Retinal pigment epithelial cell (primary cell): Measurements from ENCODE around the gene TAPBP.
"Not testable (repeated sequence)": the region's sequence is repeated elsewhere in the genome, so short reads cannot be mapped to it uniquely, and the experiment has no call there.

Experiments used
- DNase-seq: peaks from one replicate; pipeline ENCODE4 v3.0.0-alpha.2; 2010; ENCODE audit warnings: low read depth
- H3K4me3 ChIP-seq: 2 replicates; pipeline ENCODE4 v1.5.1; 2011; ENCODE audit warnings: mild to moderate bottlenecking, low read length, control low read depth, moderate library complexity
- CTCF ChIP-seq: conservative IDR thresholded peaks from 2 replicates; pipeline ENCODE4 v1.5.1; 2011; ENCODE audit warnings: low read depth, low read length, control low read depth, inconsistent platforms

The TAPBP gene

GRCh38 chr6:33313709-33314514 is at the start of gene TAPBP:
Gene TAPBP (minus strand): TSS chr6:33314078. CDS start chr6:33314041, 37 bp downstream.
- no peak for TF ChIP-seq CTCF
- no peak for DNase-seq

GRCh38 chr6:33363486-33363885 is 49.6 kb upstream of the TAPBP start:
- not testable (repeated sequence) for H3K4me3 ChIP-seq, DNase-seq

More at GRCh38 chr6:33313709-33314514, at the start of gene TAPBP:
- peak within 1 kb of the TSS; percentile 91 for H3K4me3 ChIP-seq

- no peak for DNase-seq
- H3K4me3 ChIP-seq: no peak overlapping the region
- TF ChIP-seq CTCF: no peak
Observed at GRCh38 chr6:33359331-33359730, 45.5 kb upstream of the TAPBP start.

GRCh38 chr6:33357160-33357871 is 43.4 kb upstream of the TAPBP start:
- not testable (repeated sequence) for H3K4me3 ChIP-seq, DNase-seq

GRCh38 chr6:33356295-33356694 is 42.4 kb upstream of the TAPBP start:
- DNase-seq: no peak
- TF ChIP-seq CTCF: no peak
- H3K4me3 ChIP-seq: no peak overlapping the region

- H3K4me3 ChIP-seq, DNase-seq: not testable (repeated sequence)
Observed at GRCh38 chr6:33355860-33356259, 42.0 kb upstream of the TAPBP start.

GRCh38 chr6:33347816-33348215 is 33.9 kb upstream of the TAPBP start:
- DNase-seq: no peak
- no peak for TF ChIP-seq CTCF
- no peak overlapping the region for H3K4me3 ChIP-seq

GRCh38 chr6:33346972-33347371 is 33.1 kb upstream of the TAPBP start:
- not testable (repeated sequence) for DNase-seq

GRCh38 chr6:33344701-33345697 is 31.1 kb upstream of the TAPBP start:
- no peak for DNase-seq
- TF ChIP-seq CTCF: peak; percentile 65
- H3K4me3 ChIP-seq: no peak overlapping the region

More at GRCh38 chr6:33346972-33347371, 33.1 kb upstream of the TAPBP start:
- H3K4me3 ChIP-seq: not testable (repeated sequence)
